GM23248 (cell line): Measurements from ENCODE around the gene FMNL3. TPM values are rescaled to one million over a fixed set of nuclear protein-coding genes. Genes with fewer than 3 reads are reported as not detected.

Experiments
- DNase-seq: peaks from one replicate; pipeline ENCODE4 v3.0.0-alpha.2; 2015
- H2AFZ ChIP-seq: fragments of 200-600 bp; sonication (generic); 2 replicates; pipeline ENCODE4 v1.6.1; 2016; ENCODE audit warnings: antibody characterized with exemption
- H3F3A ChIP-seq: fragments of 200-600 bp; sonication (generic); 2 replicates; pipeline ENCODE4 v1.6.1; 2016; ENCODE audit warnings: mild to moderate bottlenecking, antibody characterized with exemption, mixed run types; ENCODE audit not compliant: insufficient read depth
- H3K27ac ChIP-seq: fragments of 200-600 bp; sonication (generic); 2 replicates; pipeline ENCODE4 v1.5.1; 2016; ENCODE audit warnings: mild to moderate bottlenecking
- H3K27me3 ChIP-seq: fragments of 200-600 bp; sonication (generic); replicated peaks from 2 replicates; pipeline ENCODE4 v1.6.1; 2016; ENCODE audit warnings: mild to moderate bottlenecking; ENCODE audit not compliant: insufficient read depth
- H3K36me3 ChIP-seq: fragments of 200-600 bp; sonication (generic); 2 replicates; pipeline ENCODE4 v1.6.1; 2016; ENCODE audit warnings: low read depth, mild to moderate bottlenecking
- H3K4me1 ChIP-seq: fragments of 200-600 bp; sonication (generic); 2 replicates; pipeline ENCODE4 v1.6.1; 2016; ENCODE audit warnings: mild to moderate bottlenecking; ENCODE audit not compliant: insufficient read depth
- H3K4me2 ChIP-seq: fragments of 200-600 bp; sonication (generic); one replicate; pipeline ENCODE4 v1.6.1; 2016; ENCODE audit warnings: mild to moderate bottlenecking; ENCODE audit not compliant: unreplicated experiment
- H3K4me3 ChIP-seq: fragments of 200-600 bp; sonication (generic); 2 replicates; pipeline ENCODE4 v1.5.1; 2016; ENCODE audit warnings: mild to moderate bottlenecking
- H3K79me2 ChIP-seq: fragments of 200-600 bp; sonication (generic); 2 replicates; pipeline ENCODE4 v1.6.1; 2016; ENCODE audit warnings: mild to moderate bottlenecking; ENCODE audit not compliant: insufficient read depth
- H3K9ac ChIP-seq: fragments of 200-600 bp; sonication (generic); 2 replicates; pipeline ENCODE4 v1.6.1; 2016; ENCODE audit warnings: mild to moderate bottlenecking
- H3K9me2 ChIP-seq: fragments of 200-600 bp; sonication (generic); 2 replicates; pipeline ENCODE4 v1.6.1; 2016; ENCODE audit warnings: mixed run types, mild to moderate bottlenecking, moderate library complexity; ENCODE audit not compliant: insufficient read depth
- H3K9me3 ChIP-seq: fragments of 200-600 bp; sonication (generic); one replicate; pipeline ENCODE4 v1.6.1; 2017; ENCODE audit warnings: low read depth
- H4K20me1 ChIP-seq: fragments of 200-600 bp; sonication (generic); 2 replicates; pipeline ENCODE4 v1.6.0; 2016; ENCODE audit not compliant: insufficient read depth
- EZH2 ChIP-seq: fragments of 200-600 bp; sonication (generic); IDR thresholded peaks from 2 replicates; pipeline ENCODE4 v1.6.1; 2018; ENCODE audit warnings: antibody characterized with exemption, mild to moderate bottlenecking; ENCODE audit not compliant: insufficient read depth, poor library complexity, severe bottlenecking
- EZH2phosphoT487 ChIP-seq: fragments of 200-600 bp; sonication (generic); IDR thresholded peaks from 2 replicates; pipeline ENCODE4 v1.6.1; 2018; ENCODE audit warnings: antibody characterized with exemption, moderate library complexity, mild to moderate bottlenecking, low read depth; ENCODE audit not compliant: insufficient read depth
- WGBS, 2 experiments: methylation state at CpG; one replicate each; pipeline ENCODE4 v1.1.6; 2015 to 2017; ENCODE audit warnings: low lambda C conversion rate in 2 of 2, low coverage in 1 of 2; ENCODE audit errors: missing lambda C conversion rate in 2 of 2; 5-methylcytosine and 5-hydroxymethylcytosine counted together
- in situ Hi-C: fragments of 300-500 bp; cut with MboI; formaldehyde crosslinking; loops from 2 replicates; pipeline ENCODE4 v1.15.0; 2020
- polyA plus RNA-seq: library from polyadenylated mRNA; unstranded; fragments of >200 nt; fragmentation: Nextera tagmentation; extraction: Ambion mirVana; gene quantifications from 2 replicates; pipeline ENCODE4 v1.2.1, GENCODE V29; 2016
- total RNA-seq: library from RNA; depleted of rRNA; stranded (reverse); fragments of >200 nt; shearing (Covaris generic); gene quantifications from 2 replicates; pipeline ENCODE4 v1.2.3, GENCODE V29; 2014

Gene FMNL3
- total and polyA plus RNA-seq, 2 experiments from 2014 or later, result 7.9 to 24.0 TPM

DNA sequence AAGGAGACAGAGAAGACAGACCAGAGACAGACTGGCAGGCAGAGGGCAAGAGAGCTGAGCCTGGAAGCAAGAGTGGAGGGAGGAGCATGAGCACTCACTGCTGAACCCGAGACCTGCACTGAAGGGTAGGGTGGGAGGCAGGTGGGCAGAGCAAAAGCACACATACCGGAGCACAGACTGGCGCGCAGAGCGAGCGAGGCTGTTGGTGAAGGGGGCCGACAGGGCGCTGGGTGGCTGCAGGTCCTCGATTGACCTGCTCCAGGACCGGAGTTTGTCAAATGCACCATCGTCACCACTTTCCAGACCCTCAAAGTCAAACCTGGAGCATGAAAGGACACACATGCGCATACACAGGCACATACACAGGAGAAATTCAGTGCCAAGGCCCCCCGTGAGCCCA lies 48.9 kb downstream of the FMNL3 start:
- no peaks in the 10 kb centered on the region; the same call in 1 of the 2 replicates for H3K36me3 ChIP-seq
- WGBS, 2 experiments, result 96 to 98% methylated on average over 8 to 13 of the region's 13 CpGs

DNA sequence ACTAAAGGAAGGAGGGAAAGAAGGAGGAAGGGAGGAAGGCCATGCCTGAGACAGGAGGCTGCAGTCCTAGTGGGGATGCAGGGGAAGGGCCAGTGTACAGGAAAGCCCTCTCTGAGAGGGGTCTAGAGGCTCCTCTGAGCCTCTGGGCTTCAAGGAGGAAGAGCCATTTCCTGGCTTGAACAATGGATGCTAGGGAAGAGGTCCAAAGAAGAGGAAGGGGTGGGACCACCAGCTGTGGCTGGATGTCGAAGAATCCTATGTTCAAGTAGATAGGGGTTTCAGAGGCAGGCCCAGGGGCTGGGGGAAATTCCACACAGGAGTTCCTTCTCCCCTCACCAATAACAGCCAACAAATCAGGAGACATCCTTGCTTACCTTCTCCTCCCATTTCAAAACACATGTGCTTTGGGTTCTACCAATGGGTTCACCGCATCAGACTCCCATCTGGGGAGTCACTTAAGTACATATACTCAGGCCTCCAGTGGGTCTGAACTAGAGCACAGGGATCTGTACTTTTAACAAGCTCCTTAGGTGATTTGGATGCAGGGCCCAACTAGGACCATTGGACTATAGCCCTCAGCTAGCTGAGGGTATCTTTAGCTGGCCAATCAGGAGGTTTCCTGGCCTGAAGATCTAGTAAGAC lies 51.5 kb downstream of the FMNL3 start:
- H3K27ac ChIP-seq, result no peak overlapping the region
- H3K4me2 ChIP-seq, result no peak overlapping the region
- H3K9me2 ChIP-seq, result no peaks in the 10 kb centered on the region
- no peak for TF ChIP-seq EZH2
- TF ChIP-seq EZH2phosphoT487, result no peak
- no peak overlapping the region for H3K4me3 ChIP-seq
- WGBS, 2 experiments, result 95 to 100% methylated on average over 2 of the region's 2 CpGs
- in situ Hi-C loops, result no loop called here
- H3K79me2 ChIP-seq, result no peaks in the 10 kb centered on the region
- H3K9ac ChIP-seq, result no peak overlapping the region
- H3K36me3 ChIP-seq, result no peaks in the 10 kb centered on the region; the same call in 1 of the 2 replicates
- H4K20me1 ChIP-seq, result no peaks in the 10 kb centered on the region
- DNase-seq, result no peak
- no peak overlapping the region for H2AFZ ChIP-seq
- H3K4me1 ChIP-seq, result no peaks in the 10 kb centered on the region; the same call in 1 of the 2 replicates
- H3K27me3 ChIP-seq, result no peaks in the 10 kb centered on the region
- no peaks in the 10 kb centered on the region for H3K9me3 ChIP-seq
- no peaks in the 10 kb centered on the region for H3F3A ChIP-seq

More for the DNA sequence above, 48.9 kb downstream of the FMNL3 start:
- Histone ChIP-seq H3K27me3 (no peaks in the 10 kb centered on the region), H4K20me1 (no peaks in the 10 kb centered on the region), H3F3A (0 out of 2 replicates have a peak, but pooled peaks cover 7% of the 10 kb centered on the region), H3K4me2 (no peak overlapping the region), H3K79me2 (peaks cover 13% of the 10 kb centered on the region), H3K9ac (no peak overlapping the region), H3K4me1 (peaks cover 12% of the 10 kb centered on the region), H3K9me3 (no peaks in the 10 kb centered on the region), H3K27ac (no peak overlapping the region), H3K9me2 (no peaks in the 10 kb centered on the region), H2AFZ (no peak overlapping the region), H3K4me3 (no peak overlapping the region)
- in situ Hi-C loops, result no loop called here
- TF ChIP-seq EZH2phosphoT487 (no peak), EZH2 (no peak)
- no peak for DNase-seq

DNA sequence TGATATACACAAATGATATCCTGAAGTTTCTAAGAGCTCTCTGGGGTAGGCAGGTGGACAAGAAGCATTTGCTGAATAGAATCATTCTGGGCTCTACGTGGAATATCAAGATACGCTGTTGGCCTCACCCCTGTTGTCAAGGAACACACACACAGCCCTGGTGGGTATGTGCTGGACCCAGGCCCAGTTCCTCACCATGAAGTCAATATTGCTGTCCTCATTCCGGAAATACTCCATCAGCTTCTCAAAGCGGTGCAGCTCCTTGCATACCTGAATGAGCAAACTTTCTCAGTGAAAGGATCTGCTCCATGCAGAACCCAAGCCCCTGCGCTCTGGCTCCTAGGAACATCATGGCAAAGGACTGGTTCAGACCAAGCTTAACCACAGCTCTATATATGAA lies 52.5 kb downstream of the FMNL3 start:
- Histone ChIP-seq H3K4me3 (no peak overlapping the region), H3K9me3 (no peaks in the 10 kb centered on the region), H3K27me3 (no peaks in the 10 kb centered on the region), H4K20me1 (no peaks in the 10 kb centered on the region), H3K9ac (no peak overlapping the region), H3K79me2 (no peaks in the 10 kb centered on the region), H2AFZ (no peak overlapping the region), H3K4me2 (no peak overlapping the region), H3K9me2 (no peaks in the 10 kb centered on the region), H3K36me3 (no peaks in the 10 kb centered on the region; the same call in 1 of the 2 replicates), H3F3A (no peaks in the 10 kb centered on the region), H3K27ac (no peak overlapping the region), H3K4me1 (no peaks in the 10 kb centered on the region; the same call in 1 of the 2 replicates)
- 93 to 95% methylated on average over 5 of the region's 5 CpGs for WGBS, 2 experiments
- in situ Hi-C loops, result no loop called here
- no peak for TF ChIP-seq EZH2
- TF ChIP-seq EZH2phosphoT487, result no peak
- DNase-seq, result no peak

DNA sequence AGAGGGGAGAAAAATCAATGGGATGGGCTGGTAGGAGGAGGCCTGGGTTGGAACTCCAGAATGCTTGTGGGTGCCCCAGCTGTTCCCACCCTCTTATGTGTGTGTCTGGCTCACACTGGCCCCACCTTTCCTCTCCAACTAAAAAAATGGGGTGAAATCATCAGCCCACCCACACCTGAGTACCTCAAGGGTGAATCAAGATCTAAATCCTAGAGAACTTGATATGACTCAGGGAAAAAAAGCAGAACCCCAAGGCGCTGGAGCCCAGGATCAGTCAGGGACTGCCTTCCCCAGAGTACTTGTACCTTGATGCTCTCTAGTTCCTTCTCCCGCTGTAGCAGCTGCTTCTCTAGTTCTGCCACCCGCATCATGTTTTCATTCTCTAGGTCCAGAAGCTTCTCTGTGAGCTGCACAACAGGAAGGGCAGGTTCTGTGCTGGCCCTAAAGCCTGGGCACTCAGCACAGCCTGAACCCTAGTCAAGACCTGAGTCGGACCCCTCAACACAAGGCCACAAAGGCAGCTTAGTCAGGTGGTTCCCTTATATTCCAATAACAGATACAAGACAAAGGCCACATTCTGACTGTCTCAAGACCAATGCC lies 54.2 kb downstream of the FMNL3 start:
- H3K4me3 ChIP-seq, result no peak overlapping the region
- no peaks in the 10 kb centered on the region for H3K79me2 ChIP-seq
- no peak for TF ChIP-seq EZH2
- TF ChIP-seq EZH2phosphoT487, result no peak
- DNase-seq, result peak; percentile 12
- in situ Hi-C loops, result no loop called here
- H2AFZ ChIP-seq, result no peak overlapping the region
- H3K9ac ChIP-seq, result no peak overlapping the region
- no peaks in the 10 kb centered on the region for H3F3A ChIP-seq
- H3K27ac ChIP-seq, result no peak overlapping the region
- no peak overlapping the region for H3K4me2 ChIP-seq
- H3K9me2 ChIP-seq, result no peaks in the 10 kb centered on the region
- WGBS, 2 experiments, result 86 to 95% methylated on average over 3 to 4 of the region's 4 CpGs
- H4K20me1 ChIP-seq, result no peaks in the 10 kb centered on the region
- H3K4me1 ChIP-seq, result no peaks in the 10 kb centered on the region; the same call in 1 of the 2 replicates
- no peaks in the 10 kb centered on the region for H3K9me3 ChIP-seq
- no peaks in the 10 kb centered on the region for H3K27me3 ChIP-seq
- no peaks in the 10 kb centered on the region; the same call in 1 of the 2 replicates for H3K36me3 ChIP-seq
